ENCODE measurements around the gene COL9A1. TPM values are rescaled to one million over a fixed set of nuclear protein-coding genes. Genes with fewer than 3 reads are reported as not detected.

The COL9A1 gene
- total and polyA plus RNA-seq, 9 of the 15 experiments (the other 6 are each of a cell fraction or from before 2014, with no cell fraction given): 0.01 to 0.13 (median 0.06) TPM; not detected in 1

DNA sequence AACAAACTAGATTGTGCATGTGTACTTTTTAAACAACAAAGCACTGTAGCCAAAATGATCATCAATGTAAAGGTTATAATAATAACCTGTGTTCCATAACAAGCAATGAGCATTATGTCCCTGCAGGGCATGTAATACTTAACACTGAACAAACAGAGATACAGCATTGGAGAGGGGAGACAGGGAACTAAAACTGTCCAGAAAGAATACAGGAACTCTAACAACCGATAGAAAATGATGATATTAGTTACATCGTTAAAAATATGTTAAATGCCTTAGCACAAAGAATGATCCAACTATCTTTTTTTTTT, 80.5 kb downstream of the COL9A1 start:
- BruUV-seq (replicated peaks): no TSS peak
- DNase-seq (ENCODE audit: extremely low read depth in 1 of 4, low spot score in 3 of 4) (no peak), ATAC-seq (no peak), FAIRE-seq (no peak)
- ChIA-PET CTCF (ENCODE audit: low intra/inter-chr PET ratio) (no interaction called here), POLR2A (no interaction called here)
- TF ChIP-seq, protein P1, sequence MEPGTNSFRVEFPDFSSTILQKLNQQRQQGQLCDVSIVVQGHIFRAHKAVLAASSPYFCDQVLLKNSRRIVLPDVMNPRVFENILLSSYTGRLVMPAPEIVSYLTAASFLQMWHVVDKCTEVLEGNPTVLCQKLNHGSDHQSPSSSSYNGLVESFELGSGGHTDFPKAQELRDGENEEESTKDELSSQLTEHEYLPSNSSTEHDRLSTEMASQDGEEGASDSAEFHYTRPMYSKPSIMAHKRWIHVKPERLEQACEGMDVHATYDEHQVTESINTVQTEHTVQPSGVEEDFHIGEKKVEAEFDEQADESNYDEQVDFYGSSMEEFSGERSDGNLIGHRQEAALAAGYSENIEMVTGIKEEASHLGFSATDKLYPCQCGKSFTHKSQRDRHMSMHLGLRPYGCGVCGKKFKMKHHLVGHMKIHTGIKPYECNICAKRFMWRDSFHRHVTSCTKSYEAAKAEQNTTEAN (CRISPR knock-in tag; IDR thresholded peaks at IDR 0.05): no peak
- no peak for TF ChIP-seq MCM7 (IDR thresholded peaks at IDR 0.05)
- TF ChIP-seq, protein P2, sequence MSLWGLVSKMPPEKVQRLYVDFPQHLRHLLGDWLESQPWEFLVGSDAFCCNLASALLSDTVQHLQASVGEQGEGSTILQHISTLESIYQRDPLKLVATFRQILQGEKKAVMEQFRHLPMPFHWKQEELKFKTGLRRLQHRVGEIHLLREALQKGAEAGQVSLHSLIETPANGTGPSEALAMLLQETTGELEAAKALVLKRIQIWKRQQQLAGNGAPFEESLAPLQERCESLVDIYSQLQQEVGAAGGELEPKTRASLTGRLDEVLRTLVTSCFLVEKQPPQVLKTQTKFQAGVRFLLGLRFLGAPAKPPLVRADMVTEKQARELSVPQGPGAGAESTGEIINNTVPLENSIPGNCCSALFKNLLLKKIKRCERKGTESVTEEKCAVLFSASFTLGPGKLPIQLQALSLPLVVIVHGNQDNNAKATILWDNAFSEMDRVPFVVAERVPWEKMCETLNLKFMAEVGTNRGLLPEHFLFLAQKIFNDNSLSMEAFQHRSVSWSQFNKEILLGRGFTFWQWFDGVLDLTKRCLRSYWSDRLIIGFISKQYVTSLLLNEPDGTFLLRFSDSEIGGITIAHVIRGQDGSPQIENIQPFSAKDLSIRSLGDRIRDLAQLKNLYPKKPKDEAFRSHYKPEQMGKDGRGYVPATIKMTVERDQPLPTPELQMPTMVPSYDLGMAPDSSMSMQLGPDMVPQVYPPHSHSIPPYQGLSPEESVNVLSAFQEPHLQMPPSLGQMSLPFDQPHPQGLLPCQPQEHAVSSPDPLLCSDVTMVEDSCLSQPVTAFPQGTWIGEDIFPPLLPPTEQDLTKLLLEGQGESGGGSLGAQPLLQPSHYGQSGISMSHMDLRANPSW (CRISPR knock-in tag; IDR thresholded peaks at IDR 0.05): no peak
- no peak for TF ChIP-seq ZNF695 (CRISPR knock-in tag; IDR thresholded peaks at IDR 0.05)
- TF ChIP-seq L3MBTL2 (IDR thresholded peaks at IDR 0.05): no peak
- no peak for TF ChIP-seq ZNF644 (tag; IDR thresholded peaks at IDR 0.05; ENCODE audit: low read depth)
- TF ChIP-seq ZSCAN32 (CRISPR knock-in tag; IDR thresholded peaks at IDR 0.05): no peak
- TF ChIP-seq XRCC4 (IDR thresholded peaks at IDR 0.05; ENCODE audit: extremely low read depth, insufficient read depth, insufficient read length): no peak
- Histone ChIP-seq H3K27me3 (ENCODE audit: control insufficient read depth in 2 of 2, insufficient read depth in 2 of 2, low read length in 2 of 2) (peaks cover 6% of the 10 kb centered on the region in 2 experiments; a peak in 3 of 5 replicates), H3K4me2 (ENCODE audit: insufficient read depth, low read length) (no peak overlapping the region), H3K4me3 (no peak overlapping the region), H3K79me2 (ENCODE audit: control insufficient read depth, insufficient read depth, low read length) (no peaks in the 10 kb centered on the region), H3K4me1 (replicated peaks in 1 of 2; ENCODE audit: control insufficient read depth in 2 of 2, insufficient read depth in 2 of 2, low read length in 2 of 2) (no peaks in the 10 kb centered on the region; a peak in 1 of 5 replicates), H3K36me3 (ENCODE audit: control insufficient read depth, insufficient read depth, low read length) (no peaks in the 10 kb centered on the region), H3K9me3 (replicated peaks; ENCODE audit: control insufficient read depth, insufficient read depth, low read depth, low read length) (no peaks in the 10 kb centered on the region; the same call in 1 of the 2 replicates), H4K20me1 (replicated peaks; ENCODE audit: control insufficient read depth, insufficient read depth, low read length) (no peaks in the 10 kb centered on the region), H2AFZ (ENCODE audit: low read depth, low read length) (no peak overlapping the region), H3K9me1 (ENCODE audit: control insufficient read depth, insufficient read depth, low read length) (no peaks in the 10 kb centered on the region), H3K27ac (ENCODE audit: extremely low read depth, low read depth, low read length) (no peak overlapping the region), H3K9ac (ENCODE audit: insufficient read depth in 1 of 2, low read depth in 2 of 2, low read length in 2 of 2) (no peak overlapping the region)
- intact Hi-C loops (cut with micrococcal nuclease): loop anchor here (5.0 kb wide), 4 partner anchors 465 to 1125 kb away; no protein-coding TSS in a partner anchor
- 0% methylated on average over 2 of the region's 2 CpGs for WGBS (ENCODE audit: insufficient coverage, low coverage, missing lambda C conversion rate)
- in situ Hi-C loops (cut with MboI): loop anchor here (5.0 to 10.0 kb wide), 3 partner anchors 80 to 472 kb away; partner anchors contain the start of gene COL9A1

Measured in K562 (cell line).